Measurements from ENCODE around the gene IFT88.

Gene IFT88

GRCh38 chr13:20719783-20720182 lies 152.8 kb downstream of the IFT88 start:
- no peak for DNase-seq

- DNase-seq = no peak
These were observed 153.5 kb downstream of the IFT88 start for GRCh38 chr13:20720499-20720898.

GRCh38 chr13:20721058-20721453 lies 154.1 kb downstream of the IFT88 start:
- DNase-seq = no peak

- peak; percentile 77 for DNase-seq
These were observed 154.7 kb downstream of the IFT88 start for GRCh38 chr13:20721454-20722357.

- no peak for DNase-seq
These were observed 160.9 kb downstream of the IFT88 start for GRCh38 chr13:20727856-20728255.

GRCh38 chr13:20728579-20729311 lies 161.8 kb downstream of the IFT88 start:
- no peak for DNase-seq

GRCh38 chr13:20729633-20730585 lies 163.0 kb downstream of the IFT88 start:
- no peak for DNase-seq

- DNase-seq = no peak
These were observed 171.7 kb downstream of the IFT88 start for GRCh38 chr13:20738616-20739015.

GRCh38 chr13:20740021-20740420 lies 173.1 kb downstream of the IFT88 start:
- DNase-seq = no peak

All from hematopoietic multipotent progenitor cell treated with erythropoietin and hydrocortisone succinate and interleukin-3 and kit ligand, for 6 days (in vitro differentiated cells).